ENCODE measurements around the gene HRH4.

The HRH4 gene

GRCh38 chr18:24491927-24492834, 31.7 kb downstream of the HRH4 start:
- no peaks in the 10 kb centered on the region for H3K9me3 ChIP-seq (replicated peaks; ENCODE audit: insufficient read depth, low read length)
- H3K27me3 ChIP-seq (replicated peaks; ENCODE audit: insufficient read depth, low read length), result no peaks in the 10 kb centered on the region
- no peaks in the 10 kb centered on the region for H3K79me2 ChIP-seq (ENCODE audit: low read length)
- peak; percentile 77 for DNase-seq
- TF ChIP-seq EZH2 (optimal IDR thresholded peaks at IDR 0.05; ENCODE audit: low read depth, low read length) (no peak), EZH2phosphoT487 (IDR thresholded peaks at IDR 0.05; ENCODE audit: low read length) (no peak)
- TF ChIP-seq, protein P1, sequence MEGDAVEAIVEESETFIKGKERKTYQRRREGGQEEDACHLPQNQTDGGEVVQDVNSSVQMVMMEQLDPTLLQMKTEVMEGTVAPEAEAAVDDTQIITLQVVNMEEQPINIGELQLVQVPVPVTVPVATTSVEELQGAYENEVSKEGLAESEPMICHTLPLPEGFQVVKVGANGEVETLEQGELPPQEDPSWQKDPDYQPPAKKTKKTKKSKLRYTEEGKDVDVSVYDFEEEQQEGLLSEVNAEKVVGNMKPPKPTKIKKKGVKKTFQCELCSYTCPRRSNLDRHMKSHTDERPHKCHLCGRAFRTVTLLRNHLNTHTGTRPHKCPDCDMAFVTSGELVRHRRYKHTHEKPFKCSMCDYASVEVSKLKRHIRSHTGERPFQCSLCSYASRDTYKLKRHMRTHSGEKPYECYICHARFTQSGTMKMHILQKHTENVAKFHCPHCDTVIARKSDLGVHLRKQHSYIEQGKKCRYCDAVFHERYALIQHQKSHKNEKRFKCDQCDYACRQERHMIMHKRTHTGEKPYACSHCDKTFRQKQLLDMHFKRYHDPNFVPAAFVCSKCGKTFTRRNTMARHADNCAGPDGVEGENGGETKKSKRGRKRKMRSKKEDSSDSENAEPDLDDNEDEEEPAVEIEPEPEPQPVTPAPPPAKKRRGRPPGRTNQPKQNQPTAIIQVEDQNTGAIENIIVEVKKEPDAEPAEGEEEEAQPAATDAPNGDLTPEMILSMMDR (IDR thresholded peaks at IDR 0.05; ENCODE audit: low read length), result no peak
- no peaks in the 10 kb centered on the region for H4K20me1 ChIP-seq (ENCODE audit: insufficient read depth, low read length)
- H3K4me3 ChIP-seq (ENCODE audit: low read length), result peak overlapping the region; percentile 51
- H3F3A ChIP-seq (ENCODE audit: insufficient read depth, low read length), result peaks cover 18% of the 10 kb centered on the region
- H3K9me2 ChIP-seq (replicated peaks; ENCODE audit: insufficient read depth, low read length), result no peaks in the 10 kb centered on the region
- H3K4me1 ChIP-seq (ENCODE audit: low read length), result peaks cover 12% of the 10 kb centered on the region
- H3K36me3 ChIP-seq (replicated peaks; ENCODE audit: insufficient read depth, low read length), result no peaks in the 10 kb centered on the region
- H3K4me2 ChIP-seq (ENCODE audit: low read depth, low read length), result peak overlapping the region; percentile 80
- H2AFZ ChIP-seq (ENCODE audit: low read length), result peak overlapping the region; percentile 62
- peak overlapping the region; percentile 78 for H3K27ac ChIP-seq (ENCODE audit: low read length)
- peak overlapping the region; percentile 39 for H3K9ac ChIP-seq (ENCODE audit: low read length)

GRCh38 chr18:24494586-24494985, 34.1 kb downstream of the HRH4 start:
- Histone ChIP-seq H3K27me3 (replicated peaks; ENCODE audit: insufficient read depth, low read length) (no peaks in the 10 kb centered on the region), H2AFZ (ENCODE audit: low read length) (no peak overlapping the region), H3K79me2 (ENCODE audit: low read length) (no peaks in the 10 kb centered on the region), H4K20me1 (ENCODE audit: insufficient read depth, low read length) (no peaks in the 10 kb centered on the region), H3K4me3 (ENCODE audit: low read length) (no peak overlapping the region), H3F3A (ENCODE audit: insufficient read depth, low read length) (peaks cover 17% of the 10 kb centered on the region), H3K27ac (ENCODE audit: low read length) (no peak overlapping the region), H3K36me3 (replicated peaks; ENCODE audit: insufficient read depth, low read length) (no peaks in the 10 kb centered on the region), H3K4me1 (ENCODE audit: low read length) (peaks cover 8% of the 10 kb centered on the region), H3K9me2 (replicated peaks; ENCODE audit: insufficient read depth, low read length) (no peaks in the 10 kb centered on the region), H3K4me2 (ENCODE audit: low read depth, low read length) (no peak overlapping the region), H3K9ac (ENCODE audit: low read length) (no peak overlapping the region), H3K9me3 (replicated peaks; ENCODE audit: insufficient read depth, low read length) (no peaks in the 10 kb centered on the region)
- TF ChIP-seq EZH2phosphoT487 (IDR thresholded peaks at IDR 0.05; ENCODE audit: low read length), result no peak
- TF ChIP-seq, protein P1 (IDR thresholded peaks at IDR 0.05; ENCODE audit: low read length), result no peak
- TF ChIP-seq EZH2 (optimal IDR thresholded peaks at IDR 0.05; ENCODE audit: low read depth, low read length), result no peak
- no peak for DNase-seq

- H3K36me3 ChIP-seq (replicated peaks; ENCODE audit: insufficient read depth, low read length), result no peaks in the 10 kb centered on the region
- TF ChIP-seq EZH2phosphoT487 (IDR thresholded peaks at IDR 0.05; ENCODE audit: low read length) (no peak), EZH2 (optimal IDR thresholded peaks at IDR 0.05; ENCODE audit: low read depth, low read length) (no peak)
- TF ChIP-seq, protein P1 (IDR thresholded peaks at IDR 0.05; ENCODE audit: low read length), result no peak
- no peaks in the 10 kb centered on the region for H4K20me1 ChIP-seq (ENCODE audit: insufficient read depth, low read length)
- H3K9ac ChIP-seq (ENCODE audit: low read length), result no peak overlapping the region
- no peaks in the 10 kb centered on the region for H3K9me2 ChIP-seq (replicated peaks; ENCODE audit: insufficient read depth, low read length)
- H3K4me2 ChIP-seq (ENCODE audit: low read depth, low read length), result no peak overlapping the region
- H3K27me3 ChIP-seq (replicated peaks; ENCODE audit: insufficient read depth, low read length), result no peaks in the 10 kb centered on the region
- no peaks in the 10 kb centered on the region for H3K9me3 ChIP-seq (replicated peaks; ENCODE audit: insufficient read depth, low read length)
- no peak overlapping the region for H2AFZ ChIP-seq (ENCODE audit: low read length)
- DNase-seq, result no peak
- H3K4me3 ChIP-seq (ENCODE audit: low read length), result no peak overlapping the region
- H3K79me2 ChIP-seq (ENCODE audit: low read length), result no peaks in the 10 kb centered on the region
- H3K4me1 ChIP-seq (ENCODE audit: low read length), result peaks cover under 1% of the 10 kb centered on the region; the same call in 1 of the 2 replicates
- H3K27ac ChIP-seq (ENCODE audit: low read length), result no peak overlapping the region
- peaks cover 8% of the 10 kb centered on the region for H3F3A ChIP-seq (ENCODE audit: insufficient read depth, low read length)
Observed at GRCh38 chr18:24497031-24497754, 36.8 kb downstream of the HRH4 start.

Measured in MM.1S (cell line).